Activated T-helper 2 cell treated with anti-CD3 and anti-CD28 coated beads, Interferon-gamma antibody, Interleukin-2, Interleukin-4, amounts not matched to agents 10 μg/mL and 5 μg/mL and 100 μg/mL, durations not matched to agents 14 hours and 24 hours and 36 hours (primary cell): Measurements from ENCODE around the gene IKZF3. TPM values are rescaled to one million over a fixed set of nuclear protein-coding genes. Genes with fewer than 3 reads are reported as not detected.
A peak's percentile ranks its signal among the peaks of the same experiment; 100 is the strongest.

Experiments
- DNase-seq: peaks from one replicate; pipeline ENCODE4 v3.0.0; 2021; ENCODE audit warnings: low spot score
- H3K27ac Mint-ChIP-seq: one replicate; pipeline ENCODE4 v1.8.0; 2021; ENCODE audit warnings: mixed read lengths
- H3K27me3 Mint-ChIP-seq: one replicate; pipeline ENCODE4 v1.8.0; 2021; ENCODE audit warnings: low read depth, mixed read lengths
- H3K36me3 Mint-ChIP-seq: one replicate; pipeline ENCODE4 v1.8.0; 2021; ENCODE audit warnings: low read depth, mixed read lengths
- H3K4me1 Mint-ChIP-seq: one replicate; pipeline ENCODE4 v1.8.0; 2021; ENCODE audit warnings: low read depth, mixed read lengths
- H3K4me3 Mint-ChIP-seq: one replicate; pipeline ENCODE4 v1.8.0; 2021; ENCODE audit warnings: low read depth, mild to moderate bottlenecking, moderate library complexity, mixed read lengths
- H3K9me3 Mint-ChIP-seq: one replicate; pipeline ENCODE4 v1.8.0; 2021; ENCODE audit warnings: mixed read lengths
- intact Hi-C: fragments of 100-400 bp; cut with micrococcal nuclease; formaldehyde crosslinking; loops from one replicate; pipeline ENCODE4 v1.15.1; 2023
- total RNA-seq: library from RNA; stranded (reverse); gene quantifications from 2 replicates; pipeline ENCODE4 v1.2.3, GENCODE V29; 2022

Gene IKZF3
- total RNA-seq, 1 donor from 2014 or later = 18.3 TPM

GRCh38 chr17:39781031-39781860, 82.9 kb downstream of the IKZF3 start:
- Mint-ChIP-seq H3K27me3 (no peaks in the 10 kb centered on the region), H3K4me1 (peaks cover 53% of the 10 kb centered on the region), H3K27ac (no peak overlapping the region), H3K36me3 (peaks cover 52% of the 10 kb centered on the region), H3K4me3 (no peak overlapping the region), H3K9me3 (no peaks in the 10 kb centered on the region)
- intact Hi-C loops = no loop called here
- DNase-seq = no peak

- Mint-ChIP-seq H3K36me3 (peaks cover 45% of the 10 kb centered on the region), H3K27ac (peak overlapping the region; percentile 77), H3K4me3 (peak overlapping the region; percentile 84), H3K27me3 (no peaks in the 10 kb centered on the region), H3K4me1 (peaks cover 72% of the 10 kb centered on the region), H3K9me3 (no peaks in the 10 kb centered on the region)
- intact Hi-C loops = loop anchor here (1.0 kb wide), 2 partner anchors 7 to 14 kb away; no protein-coding TSS in a partner anchor
- no peak for DNase-seq
Observed at GRCh38 chr17:39777534-39778365, 86.4 kb downstream of the IKZF3 start.

GRCh38 chr17:39776252-39776651, 87.9 kb downstream of the IKZF3 start:
- Mint-ChIP-seq H3K27me3 (no peaks in the 10 kb centered on the region), H3K4me1 (peaks cover 71% of the 10 kb centered on the region), H3K4me3 (peak overlapping the region; percentile 71), H3K27ac (peak overlapping the region; percentile 71), H3K9me3 (no peaks in the 10 kb centered on the region), H3K36me3 (peaks cover 46% of the 10 kb centered on the region)
- no peak for DNase-seq
- intact Hi-C loops = no loop called here

GRCh38 chr17:39775031-39775430, 89.1 kb downstream of the IKZF3 start:
- peak overlapping the region; percentile 41 for H3K4me3 Mint-ChIP-seq
- H3K9me3 Mint-ChIP-seq = no peaks in the 10 kb centered on the region
- intact Hi-C loops = no loop called here
- peak overlapping the region; percentile 17 for H3K27ac Mint-ChIP-seq
- DNase-seq = no peak
- peaks cover 75% of the 10 kb centered on the region for H3K4me1 Mint-ChIP-seq
- H3K27me3 Mint-ChIP-seq = no peaks in the 10 kb centered on the region
- H3K36me3 Mint-ChIP-seq = peaks cover 44% of the 10 kb centered on the region

- no peaks in the 10 kb centered on the region for H3K9me3 Mint-ChIP-seq
- H3K36me3 Mint-ChIP-seq = peaks cover 43% of the 10 kb centered on the region
- intact Hi-C loops = no loop called here
- peak overlapping the region; percentile 84 for H3K27ac Mint-ChIP-seq
- H3K4me3 Mint-ChIP-seq = peak overlapping the region; percentile 59
- H3K27me3 Mint-ChIP-seq = no peaks in the 10 kb centered on the region
- peaks cover 81% of the 10 kb centered on the region for H3K4me1 Mint-ChIP-seq
- DNase-seq = no peak
Observed at GRCh38 chr17:39774047-39774446, 90.1 kb downstream of the IKZF3 start.

- peaks cover 87% of the 10 kb centered on the region for H3K4me1 Mint-ChIP-seq
- peaks cover 50% of the 10 kb centered on the region for H3K36me3 Mint-ChIP-seq
- H3K27ac Mint-ChIP-seq = peak overlapping the region; percentile 14
- no peaks in the 10 kb centered on the region for H3K9me3 Mint-ChIP-seq
- no peaks in the 10 kb centered on the region for H3K27me3 Mint-ChIP-seq
- no peak overlapping the region for H3K4me3 Mint-ChIP-seq
- no peak for DNase-seq
- intact Hi-C loops = no loop called here
Observed at GRCh38 chr17:39772987-39773934, 90.9 kb downstream of the IKZF3 start.

- no peak for DNase-seq
- no peaks in the 10 kb centered on the region for H3K27me3 Mint-ChIP-seq
- peak overlapping the region; percentile 42 for H3K4me3 Mint-ChIP-seq
- H3K27ac Mint-ChIP-seq = peak overlapping the region; percentile 41
- no peaks in the 10 kb centered on the region for H3K9me3 Mint-ChIP-seq
- H3K4me1 Mint-ChIP-seq = peaks cover 84% of the 10 kb centered on the region
- H3K36me3 Mint-ChIP-seq = peaks cover 54% of the 10 kb centered on the region
- intact Hi-C loops = no loop called here
Observed at GRCh38 chr17:39772415-39772814, 91.7 kb downstream of the IKZF3 start.

- DNase-seq = peak; percentile 63
- peaks cover 66% of the 10 kb centered on the region for H3K36me3 Mint-ChIP-seq
- intact Hi-C loops = loop anchor here (1.0 to 10.0 kb wide), 6 partner anchors 8 to 97 kb away; partner anchors contain the start of gene PGAP3
- no peak overlapping the region for H3K4me3 Mint-ChIP-seq
- H3K27me3 Mint-ChIP-seq = no peaks in the 10 kb centered on the region
- no peaks in the 10 kb centered on the region for H3K9me3 Mint-ChIP-seq
- peaks cover 78% of the 10 kb centered on the region for H3K4me1 Mint-ChIP-seq
- peak overlapping the region; percentile 57 for H3K27ac Mint-ChIP-seq
Observed at GRCh38 chr17:39769974-39770587, 94.0 kb downstream of the IKZF3 start.

GRCh38 chr17:39767147-39767546, 97.0 kb downstream of the IKZF3 start:
- intact Hi-C loops = loop anchor here (10.0 kb wide), 1 partner anchor 82 kb away; the partner anchor contains the start of gene PGAP3
- Mint-ChIP-seq H3K36me3 (peaks cover 70% of the 10 kb centered on the region), H3K9me3 (no peaks in the 10 kb centered on the region), H3K27ac (peak overlapping the region; percentile 38), H3K4me1 (peaks cover 62% of the 10 kb centered on the region), H3K4me3 (no peak overlapping the region), H3K27me3 (no peaks in the 10 kb centered on the region)
- DNase-seq = no peak

GRCh38 chr17:39765766-39766165, 98.3 kb downstream of the IKZF3 start:
- Mint-ChIP-seq H3K4me1 (peaks cover 53% of the 10 kb centered on the region), H3K27me3 (no peaks in the 10 kb centered on the region), H3K27ac (no peak overlapping the region), H3K4me3 (no peak overlapping the region), H3K36me3 (peaks cover 68% of the 10 kb centered on the region), H3K9me3 (no peaks in the 10 kb centered on the region)
- no peak for DNase-seq
- intact Hi-C loops = loop anchor here (10.0 kb wide), 1 partner anchor 81 kb away; the partner anchor contains the start of gene PGAP3

- Mint-ChIP-seq H3K27ac (no peak overlapping the region), H3K9me3 (no peaks in the 10 kb centered on the region), H3K4me1 (peaks cover 47% of the 10 kb centered on the region), H3K4me3 (no peak overlapping the region), H3K27me3 (no peaks in the 10 kb centered on the region), H3K36me3 (peaks cover 69% of the 10 kb centered on the region)
- intact Hi-C loops = loop anchor here (10.0 kb wide), 1 partner anchor 80 kb away; the partner anchor contains the start of gene PGAP3
- DNase-seq = no peak
Observed at GRCh38 chr17:39765175-39765574, 98.9 kb downstream of the IKZF3 start.
